HepG2 (cell line): ENCODE data around the gene RAC3. TPM values are rescaled to one million over a fixed set of nuclear protein-coding genes. Genes with fewer than 3 reads are reported as not detected.

Source experiments
- AGO1 ChIP-seq: fragments of 200-400 bp; formaldehyde crosslinking; IDR thresholded peaks from 2 replicates; pipeline ENCODE4 v1.6.1; 2017; ENCODE audit warnings: mild to moderate bottlenecking, low read depth, low read length, moderate library complexity; ENCODE audit not compliant: poor library complexity, severe bottlenecking
- HDAC1 ChIP-seq: sonication (generic); formaldehyde crosslinking; IDR thresholded peaks from 2 replicates; pipeline ENCODE4 v1.5.1; 2020; ENCODE audit warnings: mild to moderate bottlenecking, missing genetic modification reagents
- IKZF4 ChIP-seq: sonication (generic); formaldehyde crosslinking; IDR thresholded peaks from 2 replicates; pipeline ENCODE4 v1.5.1; 2020; ENCODE audit warnings: borderline replicate concordance, mild to moderate bottlenecking, low read depth, missing genetic modification reagents; ENCODE audit errors: not compliant biosample characterization
- NFYC ChIP-seq: IDR thresholded peaks from 2 replicates; pipeline ENCODE4 v1.6.1; 2016; ENCODE audit warnings: missing genetic modification reagents, missing compliant biosample characterization
- PAF1 ChIP-seq: IDR thresholded peaks from 2 replicates; pipeline ENCODE4 v1.6.1; 2016; ENCODE audit warnings: missing genetic modification reagents, missing compliant biosample characterization
- PRMT3 ChIP-seq: sonication (generic); formaldehyde crosslinking; IDR thresholded peaks from 2 replicates; pipeline ENCODE4 v1.8.1; 2022; ENCODE audit warnings: low read depth, mild to moderate bottlenecking, moderate library complexity, missing genetic modification reagents, borderline replicate concordance
- SAP130 ChIP-seq: IDR thresholded peaks from 2 replicates; pipeline ENCODE4 v1.6.1; 2016; ENCODE audit warnings: low read depth
- TEAD2 ChIP-seq: sonication (generic); formaldehyde crosslinking; IDR thresholded peaks from 2 replicates; pipeline ENCODE4 v1.9.0; 2021; ENCODE audit warnings: missing genetic modification reagents
- ZBTB44 ChIP-seq: sonication (generic); formaldehyde crosslinking; IDR thresholded peaks from 2 replicates; pipeline ENCODE4 v1.4.0; 2020; ENCODE audit warnings: missing genetic modification reagents
- ZNF121 ChIP-seq: sonication (generic); formaldehyde crosslinking; IDR thresholded peaks from 2 replicates; pipeline ENCODE4 v1.5.0; 2020; ENCODE audit warnings: mild to moderate bottlenecking, missing genetic modification reagents
- ZNF235 ChIP-seq: sonication (generic); formaldehyde crosslinking; IDR thresholded peaks from 2 replicates; pipeline ENCODE4 v1.8.1; 2023; ENCODE audit warnings: mild to moderate bottlenecking, missing genetic modification reagents, borderline replicate concordance
- ZNF3 ChIP-seq: IDR thresholded peaks from 2 replicates; pipeline ENCODE4 v1.7.0; 2017; ENCODE audit warnings: inconsistent platforms
- ZNF335 ChIP-seq: sonication (generic); formaldehyde crosslinking; IDR thresholded peaks from 2 replicates; pipeline ENCODE4 v1.4.0; 2020; ENCODE audit warnings: missing genetic modification reagents
- ZNF550 ChIP-seq: sonication (generic); formaldehyde crosslinking; IDR thresholded peaks from 2 replicates; pipeline ENCODE4 v1.4.0; 2020; ENCODE audit warnings: mild to moderate bottlenecking, missing genetic modification reagents, borderline replicate concordance
- ZNF589 ChIP-seq: sonication (generic); formaldehyde crosslinking; conservative IDR thresholded peaks from 2 replicates; pipeline ENCODE4 v1.8.0; 2022; ENCODE audit warnings: mild to moderate bottlenecking, moderate library complexity, missing genetic modification reagents
- ZNF619 ChIP-seq: sonication (generic); formaldehyde crosslinking; IDR thresholded peaks from 2 replicates; pipeline ENCODE4 v1.4.0; 2020; ENCODE audit warnings: mild to moderate bottlenecking, missing genetic modification reagents
- ZNF660 ChIP-seq: sonication (generic); formaldehyde crosslinking; IDR thresholded peaks from 2 replicates; pipeline ENCODE4 v1.5.1; 2020; ENCODE audit warnings: mild to moderate bottlenecking, low read depth, missing genetic modification reagents, borderline replicate concordance
- ZNF672 ChIP-seq: sonication (generic); formaldehyde crosslinking; IDR thresholded peaks from 2 replicates; pipeline ENCODE4 v1.8.1; 2022; ENCODE audit warnings: missing genetic modification reagents
- ZNF75D ChIP-seq: sonication (generic); formaldehyde crosslinking; IDR thresholded peaks from 2 replicates; pipeline ENCODE4 v1.8.1; 2023; ENCODE audit warnings: missing genetic modification reagents, mild to moderate bottlenecking, borderline replicate concordance
- ZNF775 ChIP-seq: sonication (generic); formaldehyde crosslinking; IDR thresholded peaks from 2 replicates; pipeline ENCODE4 v1.4.0; 2020; ENCODE audit warnings: missing genetic modification reagents, mild to moderate bottlenecking, moderate library complexity, borderline replicate concordance
- ZNF83 ChIP-seq: sonication (generic); formaldehyde crosslinking; IDR thresholded peaks from 2 replicates; pipeline ENCODE4 v1.4.0; 2020; ENCODE audit warnings: missing genetic modification reagents, mild to moderate bottlenecking, borderline replicate concordance
- ZSCAN22 ChIP-seq: sonication (generic); formaldehyde crosslinking; IDR thresholded peaks from 2 replicates; pipeline ENCODE4 v1.4.0; 2020; ENCODE audit warnings: mild to moderate bottlenecking, missing genetic modification reagents
- polyA plus RNA-seq, 8 experiments: library from polyadenylated mRNA; depleted of rRNA in 3 of 8; stranded (reverse) in 7 of 8; unstranded in 1 of 8; fragments of >200 nt; fragmentation: Illumina TruSeq in 4 of 8; extraction: Trizol in 4 of 8; gene quantifications; 2 replicates each; pipeline versions ENCODE4 v1.2.1 to v1.2.3, GENCODE V29; 2011 to 2016; ENCODE audit warnings: low read depth in 4 of 8, missing spikeins in 1 of 8, mixed read lengths in 1 of 8; ENCODE audit not compliant: insufficient read depth in 1 of 8
- total RNA-seq, 5 experiments: library from RNA; depleted of rRNA; stranded (reverse); fragments of >200 nt; fragmentation: Illumina TruSeq; extraction: Trizol; gene quantifications; 2 replicates each; pipeline ENCODE4 v1.2.3, GENCODE V29; 2016; ENCODE audit warnings: low read depth in 1 of 5
- TF ChIP-seq, protein P1 (sequence below): sonication (generic); formaldehyde crosslinking; IDR thresholded peaks from 2 replicates; pipeline ENCODE4 v1.4.0; 2020; ENCODE audit warnings: missing genetic modification reagents
- TF ChIP-seq, protein P2 (sequence below): sonication (generic); formaldehyde crosslinking; IDR thresholded peaks from 2 replicates; pipeline ENCODE4 v1.4.0; 2020; ENCODE audit warnings: missing genetic modification reagents

The RAC3 gene
- total and polyA plus RNA-seq, 2 of the 13 experiments (the other 11 are each of a cell fraction or from before 2014, with no cell fraction given) = 10.5 to 21.3 TPM

- no peak for TF ChIP-seq ZNF121 (CRISPR knock-in tag)
- TF ChIP-seq ZNF550 (CRISPR knock-in tag) = no peak
- no peak for TF ChIP-seq ZNF619
- no peak for TF ChIP-seq ZNF660 (CRISPR knock-in tag)
- no peak for TF ChIP-seq ZNF335 (CRISPR knock-in tag)
- no peak for TF ChIP-seq ZNF83 (CRISPR knock-in tag)
- no peak for TF ChIP-seq SAP130 (CRISPR knock-in tag)
- TF ChIP-seq PRMT3 (CRISPR knock-in tag) = no peak
- TF ChIP-seq ZNF589 (CRISPR knock-in tag) = no peak
- peak; percentile 55; the same call in 1 of the 2 replicates for TF ChIP-seq ZNF235
- TF ChIP-seq AGO1 = no peak
- no peak for TF ChIP-seq TEAD2 (CRISPR knock-in tag)
- TF ChIP-seq, protein P1, sequence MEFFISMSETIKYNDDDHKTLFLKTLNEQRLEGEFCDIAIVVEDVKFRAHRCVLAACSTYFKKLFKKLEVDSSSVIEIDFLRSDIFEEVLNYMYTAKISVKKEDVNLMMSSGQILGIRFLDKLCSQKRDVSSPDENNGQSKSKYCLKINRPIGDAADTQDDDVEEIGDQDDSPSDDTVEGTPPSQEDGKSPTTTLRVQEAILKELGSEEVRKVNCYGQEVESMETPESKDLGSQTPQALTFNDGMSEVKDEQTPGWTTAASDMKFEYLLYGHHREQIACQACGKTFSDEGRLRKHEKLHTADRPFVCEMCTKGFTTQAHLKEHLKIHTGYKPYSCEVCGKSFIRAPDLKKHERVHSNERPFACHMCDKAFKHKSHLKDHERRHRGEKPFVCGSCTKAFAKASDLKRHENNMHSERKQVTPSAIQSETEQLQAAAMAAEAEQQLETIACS (CRISPR knock-in tag) = no peak
- TF ChIP-seq PAF1 (CRISPR knock-in tag) = no peak
- no peak for TF ChIP-seq ZNF3 (CRISPR knock-in tag)
- no peak for TF ChIP-seq ZNF672 (CRISPR knock-in tag)
- no peak for TF ChIP-seq IKZF4 (CRISPR knock-in tag)
- TF ChIP-seq HDAC1 (CRISPR knock-in tag) = no peak
- TF ChIP-seq NFYC = no peak
- TF ChIP-seq, protein P2, sequence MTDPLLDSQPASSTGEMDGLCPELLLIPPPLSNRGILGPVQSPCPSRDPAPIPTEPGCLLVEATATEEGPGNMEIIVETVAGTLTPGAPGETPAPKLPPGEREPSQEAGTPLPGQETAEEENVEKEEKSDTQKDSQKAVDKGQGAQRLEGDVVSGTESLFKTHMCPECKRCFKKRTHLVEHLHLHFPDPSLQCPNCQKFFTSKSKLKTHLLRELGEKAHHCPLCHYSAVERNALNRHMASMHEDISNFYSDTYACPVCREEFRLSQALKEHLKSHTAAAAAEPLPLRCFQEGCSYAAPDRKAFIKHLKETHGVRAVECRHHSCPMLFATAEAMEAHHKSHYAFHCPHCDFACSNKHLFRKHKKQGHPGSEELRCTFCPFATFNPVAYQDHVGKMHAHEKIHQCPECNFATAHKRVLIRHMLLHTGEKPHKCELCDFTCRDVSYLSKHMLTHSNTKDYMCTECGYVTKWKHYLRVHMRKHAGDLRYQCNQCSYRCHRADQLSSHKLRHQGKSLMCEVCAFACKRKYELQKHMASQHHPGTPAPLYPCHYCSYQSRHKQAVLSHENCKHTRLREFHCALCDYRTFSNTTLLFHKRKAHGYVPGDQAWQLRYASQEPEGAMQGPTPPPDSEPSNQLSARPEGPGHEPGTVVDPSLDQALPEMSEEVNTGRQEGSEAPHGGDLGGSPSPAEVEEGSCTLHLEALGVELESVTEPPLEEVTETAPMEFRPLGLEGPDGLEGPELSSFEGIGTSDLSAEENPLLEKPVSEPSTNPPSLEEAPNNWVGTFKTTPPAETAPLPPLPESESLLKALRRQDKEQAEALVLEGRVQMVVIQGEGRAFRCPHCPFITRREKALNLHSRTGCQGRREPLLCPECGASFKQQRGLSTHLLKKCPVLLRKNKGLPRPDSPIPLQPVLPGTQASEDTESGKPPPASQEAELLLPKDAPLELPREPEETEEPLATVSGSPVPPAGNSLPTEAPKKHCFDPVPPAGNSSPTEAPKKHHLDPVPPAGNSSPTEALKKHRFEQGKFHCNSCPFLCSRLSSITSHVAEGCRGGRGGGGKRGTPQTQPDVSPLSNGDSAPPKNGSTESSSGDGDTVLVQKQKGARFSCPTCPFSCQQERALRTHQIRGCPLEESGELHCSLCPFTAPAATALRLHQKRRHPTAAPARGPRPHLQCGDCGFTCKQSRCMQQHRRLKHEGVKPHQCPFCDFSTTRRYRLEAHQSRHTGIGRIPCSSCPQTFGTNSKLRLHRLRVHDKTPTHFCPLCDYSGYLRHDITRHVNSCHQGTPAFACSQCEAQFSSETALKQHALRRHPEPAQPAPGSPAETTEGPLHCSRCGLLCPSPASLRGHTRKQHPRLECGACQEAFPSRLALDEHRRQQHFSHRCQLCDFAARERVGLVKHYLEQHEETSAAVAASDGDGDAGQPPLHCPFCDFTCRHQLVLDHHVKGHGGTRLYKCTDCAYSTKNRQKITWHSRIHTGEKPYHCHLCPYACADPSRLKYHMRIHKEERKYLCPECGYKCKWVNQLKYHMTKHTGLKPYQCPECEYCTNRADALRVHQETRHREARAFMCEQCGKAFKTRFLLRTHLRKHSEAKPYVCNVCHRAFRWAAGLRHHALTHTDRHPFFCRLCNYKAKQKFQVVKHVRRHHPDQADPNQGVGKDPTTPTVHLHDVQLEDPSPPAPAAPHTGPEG (CRISPR knock-in tag) = no peak
- no peak for TF ChIP-seq ZSCAN22 (CRISPR knock-in tag)
- TF ChIP-seq ZNF75D = no peak
- TF ChIP-seq ZNF775 = no peak
- no peak for TF ChIP-seq ZBTB44 (CRISPR knock-in tag)
Observed at GRCh38 chr17:81996232-81996756, 35.2 kb upstream of the RAC3 start (continued).
